ENCODE results near the gene GTF3C5.
"Not testable (repeated sequence)": the region's sequence is repeated elsewhere in the genome, so short reads cannot be mapped to it uniquely, and the experiment has no call there.

The GTF3C5 gene, protein sequence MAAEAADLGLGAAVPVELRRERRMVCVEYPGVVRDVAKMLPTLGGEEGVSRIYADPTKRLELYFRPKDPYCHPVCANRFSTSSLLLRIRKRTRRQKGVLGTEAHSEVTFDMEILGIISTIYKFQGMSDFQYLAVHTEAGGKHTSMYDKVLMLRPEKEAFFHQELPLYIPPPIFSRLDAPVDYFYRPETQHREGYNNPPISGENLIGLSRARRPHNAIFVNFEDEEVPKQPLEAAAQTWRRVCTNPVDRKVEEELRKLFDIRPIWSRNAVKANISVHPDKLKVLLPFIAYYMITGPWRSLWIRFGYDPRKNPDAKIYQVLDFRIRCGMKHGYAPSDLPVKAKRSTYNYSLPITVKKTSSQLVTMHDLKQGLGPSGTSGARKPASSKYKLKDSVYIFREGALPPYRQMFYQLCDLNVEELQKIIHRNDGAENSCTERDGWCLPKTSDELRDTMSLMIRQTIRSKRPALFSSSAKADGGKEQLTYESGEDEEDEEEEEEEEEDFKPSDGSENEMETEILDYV

GRCh38 chr9:133030317-133031129 lies at the start of gene GTF3C5:
Gene GTF3C5, plus strand, starts transcription at chr9:133030997. Its CDS starts 15 bp downstream, at chr9:133031012.
- DNase-seq (ENCODE audit: low read depth): peak; percentile 87

GRCh38 chr9:132982458-132982857 lies 48.3 kb upstream of the GTF3C5 start:
- DNase-seq (ENCODE audit: low read depth): no peak

DNA sequence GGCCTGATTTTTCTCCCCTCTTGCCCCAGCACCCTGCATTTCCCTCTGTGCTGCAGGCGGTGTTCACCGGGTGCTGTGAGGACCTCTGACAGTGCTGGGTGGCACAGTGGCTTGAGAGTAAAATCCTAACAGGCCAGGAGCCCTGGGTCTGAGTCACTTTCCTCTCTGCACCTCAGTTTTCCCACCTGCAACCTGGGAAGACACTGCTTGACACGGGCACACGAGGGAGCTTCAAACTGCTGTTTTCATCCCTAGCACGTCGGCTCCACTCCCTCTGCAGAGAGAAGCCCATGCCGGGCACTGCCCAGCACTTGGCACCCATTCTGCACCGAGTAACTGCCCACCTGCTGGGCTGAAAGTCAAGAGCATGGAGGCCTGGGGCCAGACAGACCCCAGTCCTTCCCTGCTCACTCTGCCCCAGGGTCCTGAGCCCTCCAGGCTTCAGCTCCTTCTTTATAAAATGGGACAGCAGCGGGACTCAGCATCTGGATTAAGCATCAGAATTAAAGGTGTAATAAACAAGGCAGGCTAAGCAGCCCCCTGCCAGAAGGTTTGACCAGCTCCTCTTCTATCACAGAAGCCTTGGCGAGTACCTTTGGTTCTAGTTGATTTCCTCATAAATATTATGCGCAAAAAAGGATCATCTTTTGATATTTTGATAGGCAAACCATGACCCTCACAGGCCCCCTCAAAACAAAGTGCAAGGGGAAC lies 47.2 kb upstream of the GTF3C5 start:
- DNase-seq (ENCODE audit: low read depth): no peak

DNA sequence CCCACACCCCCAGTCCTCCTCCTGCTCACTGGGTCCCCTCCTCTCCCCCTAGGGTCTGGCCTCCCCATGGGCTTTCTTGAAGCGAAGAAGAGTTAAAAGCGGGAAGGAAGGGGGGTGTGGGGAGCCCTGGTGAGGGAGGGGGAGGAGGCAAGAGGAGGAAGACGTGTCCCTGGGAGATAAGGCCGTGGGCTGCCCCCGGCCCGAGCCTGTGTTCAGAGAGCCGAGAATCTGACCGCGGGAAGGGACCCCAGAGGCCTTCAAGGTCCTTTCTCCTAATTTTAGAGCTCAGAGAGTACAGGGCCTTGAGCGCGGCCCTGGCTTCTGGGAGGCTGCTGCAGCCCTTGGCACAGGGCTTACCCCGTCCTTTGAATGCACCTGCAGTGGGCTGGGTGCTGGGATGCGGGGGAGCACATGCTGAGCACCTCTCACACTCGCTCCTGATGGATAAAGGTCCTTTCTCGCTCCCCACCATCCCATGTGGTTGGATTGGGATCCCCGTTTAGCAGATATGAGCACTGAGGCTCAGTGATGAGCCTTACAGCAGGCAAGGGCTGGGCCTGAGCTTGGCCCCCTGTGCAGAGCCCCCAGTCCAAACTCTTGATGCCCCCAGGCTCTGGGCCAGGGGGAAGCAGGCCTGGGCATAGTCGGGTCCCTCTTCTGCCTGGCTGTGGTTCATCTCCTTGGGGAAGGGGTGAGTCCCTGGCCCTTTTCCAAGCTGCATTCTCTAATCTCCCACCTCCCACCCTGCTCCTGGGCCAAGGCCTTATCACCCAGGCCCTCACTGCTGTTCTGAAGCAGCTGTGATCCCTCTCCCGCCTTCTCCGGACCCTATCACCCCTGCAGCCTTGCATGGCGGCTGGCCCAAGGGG lies 46.4 kb upstream of the GTF3C5 start:
- no peak for DNase-seq (ENCODE audit: low read depth)

DNA sequence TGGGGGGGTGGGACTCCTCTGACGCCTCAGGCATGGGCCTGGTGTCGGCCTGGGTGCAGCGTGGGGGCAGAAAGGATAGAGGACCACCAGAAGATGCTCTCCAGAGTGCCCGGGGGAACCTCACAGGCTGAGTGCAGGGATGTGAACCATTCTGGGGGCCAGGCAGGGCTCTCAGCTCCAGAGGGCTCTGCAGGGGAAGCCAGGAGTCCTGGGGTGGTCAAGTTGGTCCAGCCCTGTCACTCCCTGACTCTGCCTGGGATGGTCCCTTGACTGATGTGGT lies 45.8 kb upstream of the GTF3C5 start:
- DNase-seq (ENCODE audit: low read depth): no peak

DNA sequence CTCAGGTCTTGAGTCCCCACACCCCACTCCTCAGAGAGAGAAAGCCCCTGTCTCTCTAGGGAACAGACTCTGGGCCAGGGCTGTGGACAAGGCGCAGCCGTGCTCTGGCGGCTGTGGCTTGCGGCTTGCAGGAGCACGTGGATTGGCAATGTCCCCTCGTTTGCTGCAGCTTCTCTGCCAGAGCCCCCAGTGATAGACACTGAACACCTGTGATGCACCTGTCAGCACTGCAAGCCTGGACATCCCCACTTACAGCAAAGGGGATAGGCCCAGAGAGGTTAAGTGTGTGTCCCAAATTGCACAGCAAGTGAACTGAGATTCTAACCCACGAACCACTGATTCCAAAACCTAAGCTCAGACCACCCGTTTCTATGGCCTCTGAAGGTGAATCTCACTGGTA lies 45.3 kb upstream of the GTF3C5 start:
- DNase-seq (ENCODE audit: low read depth): no peak

- DNase-seq (ENCODE audit: low read depth): no peak
These were observed 44.7 kb upstream of the GTF3C5 start for GRCh38 chr9:132986114-132986513.

GRCh38 chr9:132986640-132987620 lies 43.9 kb upstream of the GTF3C5 start:
- no peak for DNase-seq (ENCODE audit: low read depth)

DNA sequence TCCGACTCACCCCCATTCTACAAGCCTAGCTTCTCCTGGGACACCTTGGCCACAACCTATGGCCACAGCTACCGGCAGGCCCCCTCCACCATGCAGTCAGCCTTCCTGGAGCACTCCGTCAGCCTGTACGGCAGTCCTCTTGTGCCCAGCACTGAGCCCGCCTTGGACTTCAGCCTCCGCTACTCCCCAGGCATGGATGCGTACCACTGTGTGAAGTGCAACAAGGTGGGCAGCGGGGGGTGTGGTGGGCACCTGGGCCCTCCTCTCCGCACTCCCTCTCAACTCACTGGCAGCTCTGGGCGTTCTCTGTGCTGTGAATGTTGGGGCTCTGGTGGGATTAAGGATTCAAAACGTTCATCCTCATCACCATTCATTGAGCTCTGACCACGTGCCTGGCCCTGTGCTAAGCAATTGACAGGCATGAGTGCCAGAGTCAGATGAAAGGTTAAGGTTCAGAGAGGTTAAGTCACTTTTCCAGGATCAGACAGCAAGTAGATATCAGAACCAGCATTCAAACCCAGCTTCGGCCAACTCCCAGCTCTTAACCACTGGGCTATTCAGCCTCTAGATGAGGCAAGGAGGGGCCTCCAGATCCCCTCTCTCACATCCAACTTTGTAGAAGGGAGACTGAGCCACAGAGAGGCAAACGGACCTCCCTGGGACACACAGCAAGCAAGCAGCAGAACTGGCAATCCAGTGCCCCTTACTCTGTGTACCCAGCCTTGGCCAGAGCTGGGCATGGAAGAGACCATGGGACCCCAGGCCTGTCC lies 42.4 kb upstream of the GTF3C5 start:
- no peak for DNase-seq (ENCODE audit: low read depth)

GRCh38 chr9:132989014-132989310 lies 41.8 kb upstream of the GTF3C5 start:
- DNase-seq (ENCODE audit: low read depth): no peak

DNA sequence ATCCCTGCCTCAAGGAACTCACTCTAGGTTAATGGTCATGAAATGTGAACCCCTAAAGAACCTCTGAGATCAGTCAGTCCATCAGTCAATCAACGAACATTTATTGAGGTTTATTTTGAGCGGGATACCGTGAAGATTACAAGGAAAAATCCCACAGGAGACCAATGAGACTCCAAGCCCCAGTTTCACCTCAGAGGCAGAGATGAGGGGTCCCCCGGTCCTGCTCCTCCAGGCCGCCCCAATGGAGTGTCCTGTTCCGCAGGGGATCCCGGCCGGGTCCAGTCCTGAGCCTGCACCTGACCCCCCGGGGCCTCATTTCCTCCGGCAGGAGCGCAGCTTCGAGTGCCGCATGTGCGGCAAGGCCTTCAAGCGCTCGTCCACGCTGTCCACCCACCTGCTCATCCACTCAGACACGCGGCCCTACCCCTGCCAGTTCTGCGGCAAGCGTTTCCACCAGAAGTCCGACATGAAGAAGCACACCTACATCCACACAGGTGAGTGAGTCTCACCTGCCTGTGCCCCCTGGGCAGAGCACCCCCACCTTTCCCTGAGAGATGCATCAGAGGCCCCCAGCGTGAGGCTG lies 41.3 kb upstream of the GTF3C5 start:
- DNase-seq (ENCODE audit: low read depth): no peak

DNA sequence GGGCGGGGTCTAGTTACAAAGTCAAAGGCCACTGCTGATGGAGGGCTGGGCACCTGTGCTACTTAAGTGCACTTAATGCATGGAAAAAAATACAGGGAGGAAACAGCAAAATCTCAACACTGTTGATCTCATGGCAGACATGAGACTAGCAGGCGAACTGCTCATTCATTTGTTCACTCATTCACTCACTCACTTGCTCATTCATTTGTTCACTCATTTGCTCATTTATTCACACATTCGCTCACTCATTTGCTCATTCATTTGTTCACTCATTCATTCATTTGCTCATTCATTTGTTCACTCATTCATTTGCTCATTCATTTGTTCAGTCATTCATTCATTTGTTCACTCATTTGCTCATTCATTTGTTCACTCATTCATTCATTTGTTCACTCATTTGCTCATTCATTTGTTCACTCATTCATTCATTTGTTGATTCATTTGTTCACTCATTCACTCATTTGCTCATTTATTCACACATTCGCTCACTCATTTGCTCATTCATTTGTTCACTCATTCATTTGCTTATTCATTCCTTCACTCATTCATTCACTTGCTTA lies 40.7 kb upstream of the GTF3C5 start:
- DNase-seq (ENCODE audit: low read depth): not testable (repeated sequence)

- DNase-seq (ENCODE audit: low read depth): no peak
These were observed 40.0 kb upstream of the GTF3C5 start for GRCh38 chr9:132990781-132991180.

- DNase-seq (ENCODE audit: low read depth): no peak
These were observed 39.2 kb upstream of the GTF3C5 start for GRCh38 chr9:132991351-132992300.

DNA sequence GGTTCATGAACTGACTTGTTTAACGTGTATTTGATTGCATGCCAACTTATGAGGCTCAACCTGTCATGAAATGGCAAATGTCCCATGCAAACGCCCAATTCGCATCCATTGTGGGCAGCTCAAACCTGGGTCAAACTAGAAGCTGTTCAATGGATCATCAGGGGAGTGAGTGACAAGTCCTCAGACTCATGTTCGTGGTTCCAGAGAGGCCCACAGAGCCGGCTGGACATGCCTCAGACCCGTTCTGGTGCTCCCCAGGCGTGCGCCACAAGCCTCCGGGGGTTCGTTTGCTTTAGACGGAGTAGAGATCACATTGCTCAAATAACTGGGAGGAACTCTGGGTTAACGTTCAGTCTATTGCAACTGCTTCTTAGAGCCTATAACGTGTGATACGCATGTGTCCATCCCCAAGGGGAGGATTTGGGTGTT lies 37.3 kb upstream of the GTF3C5 start:
- DNase-seq (ENCODE audit: low read depth): no peak

DNA sequence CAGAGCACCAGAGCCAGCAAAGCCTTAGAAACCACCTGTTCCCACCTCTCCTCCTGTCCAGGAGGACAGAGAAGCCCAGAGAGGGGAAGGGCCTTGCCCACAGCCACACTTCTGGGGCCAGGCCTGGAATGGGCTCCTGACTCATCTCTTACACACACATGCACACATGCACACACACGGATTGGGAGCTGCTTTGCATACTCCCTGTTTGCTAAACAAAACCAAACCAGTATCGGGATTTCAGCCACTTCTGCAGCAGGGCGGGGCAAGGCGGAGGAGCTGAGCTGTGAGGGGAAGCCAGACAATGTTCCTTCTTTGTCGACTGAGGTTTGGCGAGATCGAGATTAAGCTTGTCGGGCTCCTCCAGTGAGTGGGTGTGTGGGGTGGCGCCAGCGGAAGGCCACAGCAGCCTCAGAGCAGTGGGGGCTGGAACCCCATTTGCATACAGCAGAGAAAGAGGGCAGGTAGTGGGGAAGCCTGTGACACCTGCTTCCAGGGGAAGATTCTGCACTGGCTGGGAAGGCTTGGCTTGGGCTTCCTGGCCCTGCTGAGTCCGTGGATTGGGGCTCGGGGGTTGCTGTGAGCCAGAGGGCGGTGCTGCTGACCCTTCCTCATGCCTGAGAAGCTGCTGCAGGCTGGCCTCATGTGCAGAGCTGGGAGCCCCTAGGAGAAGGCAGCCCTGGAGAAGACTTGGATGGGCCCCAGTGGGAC lies 36.2 kb upstream of the GTF3C5 start:
- no peak for DNase-seq (ENCODE audit: low read depth)

GRCh38 chr9:132995121-132995420 lies 35.7 kb upstream of the GTF3C5 start:
- no peak for DNase-seq (ENCODE audit: low read depth)

Data from activated T-helper 1 cell treated with Interleukin-2 at 50 U/mL for 16 hours (primary cell).